Mucosa of stomach (tissue), 1 donor: ENCODE results near the gene REM2.
A peak's percentile ranks its signal among the peaks of the same experiment; 100 is the strongest.
"Not testable (repeated sequence)": the region's sequence is repeated elsewhere in the genome, so short reads cannot be mapped to it uniquely, and the experiment has no call there.

Experiments
- H3K27me3 ChIP-seq: one replicate; pipeline ENCODE4 v1.7.0; 2013; ENCODE audit warnings: mild to moderate bottlenecking, low read length; ENCODE audit not compliant: control insufficient read depth, insufficient read depth
- H3K36me3 ChIP-seq: one replicate; pipeline ENCODE4 v1.7.0; 2013; ENCODE audit warnings: low read length; ENCODE audit not compliant: control insufficient read depth, insufficient read depth
- H3K4me1 ChIP-seq: one replicate; pipeline ENCODE4 v1.7.0; 2013; ENCODE audit warnings: mild to moderate bottlenecking, low read length; ENCODE audit not compliant: control insufficient read depth, insufficient read depth
- H3K4me3 ChIP-seq: one replicate; pipeline ENCODE4 v1.7.0; 2013; ENCODE audit warnings: low read length
- H3K9ac ChIP-seq: one replicate; pipeline ENCODE4 v1.7.0; 2013; ENCODE audit warnings: mild to moderate bottlenecking, low read length, moderate library complexity
- H3K9me3 ChIP-seq: one replicate; pipeline ENCODE4 v1.7.0; 2013; ENCODE audit warnings: mild to moderate bottlenecking, low read length, moderate library complexity; ENCODE audit not compliant: control insufficient read depth
- donor health status: Pancreatic carcinoma.

The REM2 gene

GRCh38 chr14:22843123-22843925, 39.7 kb upstream of the REM2 start:
- Histone ChIP-seq H3K36me3 (peaks cover 37% of the 10 kb centered on the region), H3K4me3 (no peak overlapping the region), H3K4me1 (peaks cover 33% of the 10 kb centered on the region), H3K9ac (no peak overlapping the region), H3K27me3 (no peaks in the 10 kb centered on the region), H3K9me3 (no peaks in the 10 kb centered on the region)

GRCh38 chr14:22844221-22845102, 38.6 kb upstream of the REM2 start:
- peaks cover 28% of the 10 kb centered on the region for H3K4me1 ChIP-seq
- no peak overlapping the region for H3K4me3 ChIP-seq
- H3K9ac ChIP-seq: no peak overlapping the region
- H3K9me3 ChIP-seq: no peaks in the 10 kb centered on the region
- no peaks in the 10 kb centered on the region for H3K27me3 ChIP-seq
- H3K36me3 ChIP-seq: peaks cover 37% of the 10 kb centered on the region

DNA sequence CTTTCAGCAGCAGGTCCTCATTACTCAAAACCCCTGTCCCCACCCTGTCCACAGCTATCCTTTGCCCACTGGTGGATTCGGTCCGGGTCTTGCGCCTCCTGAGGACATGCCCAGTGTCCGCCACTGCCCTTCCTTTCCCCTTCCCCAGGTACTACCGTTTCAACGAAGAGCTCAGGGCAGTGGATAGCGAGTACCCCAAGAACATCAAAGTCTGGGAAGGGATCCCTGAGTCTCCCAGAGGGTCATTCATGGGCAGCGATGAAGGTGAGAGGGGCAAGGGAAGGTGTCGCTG, 38.0 kb upstream of the REM2 start:
- H3K4me3 ChIP-seq: no peak overlapping the region
- no peaks in the 10 kb centered on the region for H3K27me3 ChIP-seq
- H3K9me3 ChIP-seq: no peaks in the 10 kb centered on the region
- peaks cover 24% of the 10 kb centered on the region for H3K4me1 ChIP-seq
- H3K36me3 ChIP-seq: peaks cover 37% of the 10 kb centered on the region
- no peak overlapping the region for H3K9ac ChIP-seq

DNA sequence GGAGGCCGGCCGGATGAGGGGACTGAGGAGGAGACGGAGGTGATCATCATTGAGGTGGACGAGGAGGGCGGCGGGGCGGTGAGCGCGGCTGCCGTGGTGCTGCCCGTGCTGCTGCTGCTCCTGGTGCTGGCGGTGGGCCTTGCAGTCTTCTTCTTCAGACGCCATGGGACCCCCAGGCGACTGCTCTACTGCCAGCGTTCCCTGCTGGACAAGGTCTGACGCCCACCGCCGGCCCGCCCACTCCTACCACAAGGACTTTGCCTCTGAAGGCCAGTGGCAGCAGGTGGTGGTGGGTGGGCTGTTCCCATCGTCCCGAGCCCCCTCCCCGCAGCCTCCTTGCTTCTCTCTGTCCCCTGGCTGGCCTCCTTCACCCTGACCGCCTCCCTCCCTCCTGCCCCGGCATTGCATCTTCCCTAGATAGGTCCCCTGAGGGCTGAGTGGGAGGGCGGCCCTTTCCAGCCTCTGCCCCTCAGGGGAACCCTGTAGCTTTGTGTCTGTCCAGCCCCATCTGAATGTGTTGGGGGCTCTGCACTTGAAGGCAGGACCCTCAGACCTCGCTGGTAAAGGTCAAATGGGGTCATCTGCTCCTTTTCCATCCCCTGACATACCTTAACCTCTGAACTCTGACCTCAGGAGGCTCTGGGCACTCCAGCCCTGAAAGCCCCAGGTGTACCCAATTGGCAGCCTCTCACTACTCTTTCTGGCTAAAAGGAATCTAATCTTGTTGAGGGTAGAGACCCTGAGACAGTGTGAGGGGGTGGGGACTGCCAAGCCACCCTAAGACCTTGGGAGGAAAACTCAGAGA, 37.0 kb upstream of the REM2 start:
- H3K36me3 ChIP-seq: peaks cover 37% of the 10 kb centered on the region
- H3K27me3 ChIP-seq: no peaks in the 10 kb centered on the region
- no peak overlapping the region for H3K4me3 ChIP-seq
- H3K9me3 ChIP-seq: no peaks in the 10 kb centered on the region
- peaks cover 29% of the 10 kb centered on the region for H3K4me1 ChIP-seq
- H3K9ac ChIP-seq: no peak overlapping the region

- H3K9ac ChIP-seq: no peak overlapping the region
Measured at GRCh38 chr14:22846811-22847307, 36.2 kb upstream of the REM2 start.

DNA sequence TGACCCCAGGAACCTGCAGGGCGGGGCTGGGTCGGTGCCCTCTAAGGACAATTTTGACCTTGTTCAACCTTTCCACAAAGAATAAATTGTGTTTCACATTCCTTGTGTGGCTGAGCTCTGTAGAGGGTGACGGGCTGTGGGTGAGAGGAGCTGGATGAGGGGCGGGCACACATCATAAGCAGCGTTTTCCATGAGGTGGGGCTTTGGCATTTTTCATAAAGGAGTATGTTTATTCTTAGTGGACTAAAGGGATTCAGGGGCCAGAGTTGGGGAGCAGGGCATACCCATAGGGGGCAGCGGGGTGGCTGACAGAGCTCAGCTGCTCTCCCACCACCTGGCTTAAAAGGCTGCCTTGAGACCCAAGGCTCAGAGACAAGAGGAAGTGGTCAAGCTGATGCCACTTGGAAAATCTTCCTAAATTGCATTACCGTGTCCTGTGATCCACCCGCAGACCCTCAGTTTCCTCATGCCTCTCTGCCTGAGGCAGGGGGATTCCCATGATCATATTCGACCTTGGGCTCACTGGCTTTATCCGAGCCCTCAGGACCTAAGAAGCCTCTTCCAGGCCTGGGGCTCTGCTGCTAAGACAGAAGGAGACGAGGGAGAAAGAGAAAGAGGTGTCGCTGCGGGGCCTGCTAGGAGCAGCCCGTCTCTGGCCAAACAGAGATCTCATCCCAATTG, 35.2 kb upstream of the REM2 start:
- Histone ChIP-seq H3K9me3 (no peaks in the 10 kb centered on the region), H3K4me3 (no peak overlapping the region), H3K36me3 (peaks cover 22% of the 10 kb centered on the region), H3K27me3 (no peaks in the 10 kb centered on the region), H3K9ac (no peak overlapping the region), H3K4me1 (peaks cover 46% of the 10 kb centered on the region)

More at GRCh38 chr14:22846811-22847307, 36.2 kb upstream of the REM2 start:
- peaks cover 32% of the 10 kb centered on the region for H3K36me3 ChIP-seq
- peaks cover 37% of the 10 kb centered on the region for H3K4me1 ChIP-seq
- no peaks in the 10 kb centered on the region for H3K9me3 ChIP-seq
- no peak overlapping the region for H3K4me3 ChIP-seq
- no peaks in the 10 kb centered on the region for H3K27me3 ChIP-seq

DNA sequence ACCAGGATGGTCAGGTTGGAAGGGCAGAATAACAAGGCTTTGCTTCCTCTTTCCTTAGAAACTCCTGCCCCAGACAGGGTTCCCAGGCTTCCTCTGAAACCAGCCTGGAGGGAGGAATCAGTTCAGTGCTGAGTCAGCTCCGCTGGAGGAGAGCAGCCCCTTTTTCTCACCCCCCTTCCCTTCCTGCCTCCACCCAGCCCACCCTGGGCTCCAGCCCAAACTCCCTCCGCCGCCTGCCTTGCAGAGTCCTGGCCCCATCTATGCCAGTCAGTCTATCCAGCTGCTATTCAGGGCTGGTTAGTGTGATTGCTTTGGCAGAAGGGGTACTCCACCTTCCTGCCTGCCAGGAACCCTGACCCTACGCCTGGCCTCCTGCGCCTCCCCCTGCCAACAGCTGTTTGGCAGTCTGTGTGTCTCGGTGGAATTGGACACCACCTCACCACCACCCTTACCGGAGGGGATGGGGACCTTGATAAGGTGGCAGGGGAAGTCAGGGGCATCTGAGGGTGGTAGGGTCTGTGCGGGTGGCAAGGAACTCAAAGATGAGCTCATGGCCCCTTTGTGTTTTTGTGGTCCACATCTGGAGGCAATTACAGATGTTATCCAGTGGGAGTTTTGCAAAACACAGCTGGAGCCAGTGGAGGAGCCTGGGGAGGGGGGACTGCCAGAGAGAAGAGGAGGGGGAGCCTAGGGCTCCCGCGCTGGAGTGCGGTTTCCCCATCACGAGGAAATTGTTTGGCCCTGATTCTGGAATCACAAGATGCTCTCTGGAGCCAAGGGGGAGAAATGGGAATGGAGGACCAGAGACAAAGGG, 34.5 kb upstream of the REM2 start:
- no peaks in the 10 kb centered on the region for H3K27me3 ChIP-seq
- no peaks in the 10 kb centered on the region for H3K9me3 ChIP-seq
- peaks cover 54% of the 10 kb centered on the region for H3K4me1 ChIP-seq
- no peak overlapping the region for H3K4me3 ChIP-seq
- H3K9ac ChIP-seq: no peak overlapping the region
- H3K36me3 ChIP-seq: peaks cover 15% of the 10 kb centered on the region

GRCh38 chr14:22849212-22849819, 33.7 kb upstream of the REM2 start:
- Histone ChIP-seq H3K9me3 (no peaks in the 10 kb centered on the region), H3K27me3 (no peaks in the 10 kb centered on the region), H3K4me3 (no peak overlapping the region), H3K36me3 (peaks cover 12% of the 10 kb centered on the region), H3K9ac (no peak overlapping the region), H3K4me1 (peaks cover 56% of the 10 kb centered on the region)

DNA sequence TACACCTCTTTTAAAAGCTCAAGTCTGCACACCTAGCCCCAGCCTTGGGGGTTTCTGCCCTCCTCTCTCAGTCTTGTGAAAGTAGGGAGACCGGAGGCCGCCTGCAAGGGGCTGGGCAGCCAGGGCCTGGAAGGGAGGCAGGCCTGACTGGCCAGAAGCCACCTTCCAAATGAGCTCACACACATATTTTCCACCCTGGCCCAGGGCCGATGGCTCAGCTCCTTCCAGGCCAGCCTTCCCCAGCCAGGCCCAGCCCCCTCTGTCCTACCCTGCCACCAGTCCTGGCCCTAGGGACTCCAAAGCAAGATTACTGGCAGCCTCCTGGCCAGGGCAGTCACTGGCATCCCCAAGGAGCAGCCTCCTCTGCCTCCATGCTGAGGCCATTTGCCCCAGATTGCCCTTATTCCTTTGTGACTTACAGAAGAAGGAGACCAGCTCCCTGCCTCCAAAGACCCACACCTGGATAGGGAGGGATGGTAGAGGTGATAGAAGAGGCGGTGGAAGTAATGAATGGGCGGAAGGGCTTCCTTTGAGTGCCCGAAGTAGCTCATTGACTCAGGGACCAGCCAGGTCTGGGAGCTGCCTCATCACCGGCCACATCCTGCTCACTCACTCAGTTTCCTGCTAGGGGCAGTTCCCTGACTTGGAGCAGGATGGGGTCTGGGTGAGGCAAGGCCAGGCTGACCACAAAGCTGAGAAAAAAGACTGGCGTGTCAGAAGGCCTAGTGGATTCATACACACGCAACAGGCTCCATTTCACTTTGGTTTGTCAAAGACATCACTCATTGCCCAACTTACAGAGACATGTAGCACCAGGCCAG, 31.9 kb upstream of the REM2 start:
- H3K4me1 ChIP-seq: peaks cover 59% of the 10 kb centered on the region
- H3K9me3 ChIP-seq: no peaks in the 10 kb centered on the region
- H3K9ac ChIP-seq: peak overlapping the region; percentile 40
- H3K27me3 ChIP-seq: no peaks in the 10 kb centered on the region
- H3K36me3 ChIP-seq: peaks cover 1% of the 10 kb centered on the region
- no peak overlapping the region for H3K4me3 ChIP-seq

DNA sequence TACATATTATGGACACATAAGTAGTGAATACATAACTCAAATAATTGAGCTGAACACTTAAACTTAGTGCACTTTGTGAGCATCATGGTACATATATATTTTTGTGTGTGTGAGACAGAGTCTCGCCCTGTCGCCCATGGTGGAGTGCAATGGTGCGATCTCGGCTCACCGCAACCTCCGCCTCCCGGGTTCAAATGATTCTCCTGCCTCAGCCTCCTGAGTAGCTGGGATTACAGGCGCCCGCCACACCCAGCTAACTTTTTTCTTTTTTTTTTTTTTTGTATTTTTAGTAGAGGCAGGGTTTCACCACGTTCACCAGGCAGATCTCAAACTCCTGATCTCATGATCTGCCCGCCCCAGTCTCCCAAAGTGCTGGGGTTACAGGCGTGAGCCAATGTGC, 30.8 kb upstream of the REM2 start:
- not testable (repeated sequence) for H3K9me3 ChIP-seq, H3K27me3 ChIP-seq, H3K4me3 ChIP-seq, H3K36me3 ChIP-seq
- H3K4me1 ChIP-seq: peaks cover 50% of the 10 kb centered on the region
- peak overlapping the region; percentile 71 for H3K9ac ChIP-seq
